PC-9 (cell line): ENCODE measurements around the gene MYCBPAP.

Experiments
- CTCF ChIP-seq: fragments of 200-600 bp; sonication (generic); conservative IDR thresholded peaks from 2 replicates; pipeline ENCODE4 v1.6.1; 2017; ENCODE audit warnings: mixed run types, antibody characterized with exemption, mild to moderate bottlenecking, moderate library complexity
- EZH2 ChIP-seq: fragments of 200-600 bp; sonication (generic); IDR thresholded peaks from 2 replicates; pipeline ENCODE4 v1.8.0; 2017; ENCODE audit warnings: antibody characterized with exemption, low read depth

- TF ChIP-seq EZH2 (no peak), CTCF (no peak)
Measured at GRCh38 chr17:50491505-50491904, 16.7 kb upstream of the MYCBPAP start.
